Esophagus muscularis mucosa (tissue), 4 donors: ENCODE data around the gene CTTNBP2NL. TPM values are rescaled to one million over a fixed set of nuclear protein-coding genes. Genes with fewer than 3 reads are reported as not detected.

Experiments
- DNase-seq: peaks from one replicate; pipeline ENCODE4 v3.0.0-alpha.2; 2017; ENCODE audit errors: extremely low spot score
- H3K27ac ChIP-seq, 4 donors: fragments of 200-600 bp; sonication (generic); replicated peaks in 1 of 4; 1 replicate in 3 of 4; 2 replicates in 1 of 4; pipeline ENCODE4 v1.5.1; 2016 to 2019; ENCODE audit warnings: mild to moderate bottlenecking in 1 of 4
- H3K27me3 ChIP-seq, 4 donors: fragments of 200-600 bp; sonication (generic); one replicate each; pipeline versions ENCODE4 v1.5.1 to v1.6.0; 2016 to 2019
- H3K36me3 ChIP-seq, 4 donors: fragments of 200-600 bp; sonication (generic); one replicate each; pipeline ENCODE4 v1.5.1; 2016 to 2019
- H3K4me1 ChIP-seq, 4 donors: fragments of 200-600 bp; sonication (generic); one replicate each; pipeline ENCODE4 v1.5.1; 2016 to 2019
- H3K4me3 ChIP-seq, 4 donors: fragments of 200-600 bp; sonication (generic); 1 replicate in 2 of 4; 2 replicates in 2 of 4; pipeline ENCODE4 v1.5.1; 2016 to 2019; ENCODE audit warnings: mild to moderate bottlenecking in 4 of 4, moderate library complexity in 1 of 4
- H3K9me3 ChIP-seq, 4 donors: fragments of 200-600 bp; sonication (generic); 1 replicate in 3 of 4; 2 replicates in 1 of 4; pipeline ENCODE4 v1.5.1; 2016 to 2019
- EP300 ChIP-seq: sonication (generic); formaldehyde crosslinking; IDR thresholded peaks from one replicate; pipeline ENCODE4 v1.6.1; 2017; ENCODE audit warnings: antibody characterized with exemption
- POLR2A ChIP-seq: fragments of 450-650 bp; IDR thresholded peaks from one replicate; pipeline ENCODE4 v1.6.1; 2017; ENCODE audit warnings: antibody characterized with exemption, moderate library complexity, mild to moderate bottlenecking, low read depth
- POLR2AphosphoS5 ChIP-seq, 2 donors: sonication (generic); formaldehyde crosslinking; IDR thresholded peaks; one replicate each; pipeline ENCODE4 v1.6.1; 2017; ENCODE audit warnings: antibody characterized with exemption in 2 of 2
- WGBS: methylation state at CpG from one replicate; pipeline ENCODE4 v1.1.5; 2018; 5-methylcytosine and 5-hydroxymethylcytosine counted together
- intact Hi-C: fragments of 100-400 bp; cut with DNase I; formaldehyde crosslinking; loops from one replicate; pipeline ENCODE4 v1.15.1; 2023
- total RNA-seq, 4 donors: library from RNA; depleted of rRNA; stranded (reverse); fragments of >200 nt; gene quantifications; one replicate each; pipeline versions ENCODE4 v1.1.0 to v1.2.1, GENCODE V29; 2016
- TF ChIP-seq, protein P1 (sequence below), 3 experiments: fragments of 200-600 bp in 2 of 3; fragments of 450-650 bp in 1 of 3; sonication (generic) in 2 of 3; IDR thresholded peaks; one replicate each; pipeline ENCODE4 v1.5.1; 2017 to 2019; ENCODE audit warnings: antibody characterized with exemption in 3 of 3, mild to moderate bottlenecking in 2 of 3, moderate library complexity in 1 of 3

The CTTNBP2NL gene, protein sequence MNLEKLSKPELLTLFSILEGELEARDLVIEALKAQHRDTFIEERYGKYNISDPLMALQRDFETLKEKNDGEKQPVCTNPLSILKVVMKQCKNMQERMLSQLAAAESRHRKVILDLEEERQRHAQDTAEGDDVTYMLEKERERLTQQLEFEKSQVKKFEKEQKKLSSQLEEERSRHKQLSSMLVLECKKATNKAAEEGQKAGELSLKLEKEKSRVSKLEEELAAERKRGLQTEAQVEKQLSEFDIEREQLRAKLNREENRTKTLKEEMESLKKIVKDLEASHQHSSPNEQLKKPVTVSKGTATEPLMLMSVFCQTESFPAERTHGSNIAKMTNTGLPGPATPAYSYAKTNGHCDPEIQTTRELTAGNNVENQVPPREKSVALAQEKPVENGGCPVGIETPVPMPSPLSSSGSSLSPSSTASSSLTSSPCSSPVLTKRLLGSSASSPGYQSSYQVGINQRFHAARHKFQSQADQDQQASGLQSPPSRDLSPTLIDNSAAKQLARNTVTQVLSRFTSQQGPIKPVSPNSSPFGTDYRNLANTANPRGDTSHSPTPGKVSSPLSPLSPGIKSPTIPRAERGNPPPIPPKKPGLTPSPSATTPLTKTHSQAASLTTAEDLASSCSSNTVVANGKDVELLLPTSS
- 10 to 100 TPM; 16.2 to 26.9 (median 19.0) TPM for total RNA-seq

DNA sequence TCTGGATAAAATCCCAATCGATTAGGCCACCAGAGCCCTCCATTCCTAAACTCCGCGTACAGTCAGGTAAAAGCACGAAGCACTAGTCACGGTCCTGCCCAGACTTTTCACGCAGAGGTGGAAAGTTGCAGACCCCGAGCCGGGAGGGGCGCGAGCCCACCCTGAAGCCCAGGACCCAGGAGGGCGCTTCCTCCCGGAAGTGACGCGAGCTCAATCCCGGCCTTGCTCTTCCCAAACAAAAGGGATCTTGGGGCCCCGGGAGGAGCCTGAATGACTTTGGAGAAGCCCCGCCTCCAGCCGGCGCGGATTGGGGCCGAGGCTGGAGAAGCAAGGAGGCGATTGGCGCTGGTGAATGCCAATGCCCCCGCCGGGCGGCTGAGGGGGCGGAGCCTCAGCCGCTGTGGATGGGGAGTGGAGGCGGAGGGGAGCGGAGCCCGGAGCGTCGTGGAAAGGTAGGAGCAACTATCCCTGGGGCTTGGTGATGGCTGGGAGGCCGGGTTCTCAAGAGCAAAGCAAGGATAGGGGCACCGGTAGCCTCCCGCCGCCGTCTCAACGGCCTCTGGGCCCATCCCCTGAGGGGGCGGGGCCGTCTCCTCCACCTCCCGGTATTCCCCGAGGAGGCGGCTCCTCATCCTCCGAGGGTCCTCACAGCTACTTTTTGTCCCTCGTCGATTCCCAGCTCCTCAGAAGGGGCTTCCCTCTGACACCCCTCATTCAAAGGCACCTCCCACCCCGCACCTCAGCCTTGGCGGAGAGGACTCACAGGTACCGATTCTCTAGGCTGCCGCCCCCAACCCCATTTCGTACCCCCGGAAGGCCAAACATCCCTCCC lies at the start of gene CTTNBP2NL:
TSS of gene CTTNBP2NL (plus strand) at position 394 of the 832 bp plus-strand sequence. CDS start 19,952 bp downstream, outside the sequence.
- Histone ChIP-seq H3K9me3 (no peaks in the 10 kb centered on the region), H3K4me3 (peak within 1 kb of the TSS; percentile 78 to 94 (median 88)), H3K27me3 (no peaks in the 10 kb centered on the region), H3K36me3 (no peaks in the 10 kb centered on the region), H3K27ac (peak within 1 kb of the TSS; percentile 89 to 92 (median 90)), H3K4me1 (peaks cover 48 to 87% (median 80%) of the 10 kb centered on the region in 4 donors)
- peak; percentile 50 for TF ChIP-seq POLR2A
- TF ChIP-seq EP300, result no peak
- TF ChIP-seq POLR2AphosphoS5 (IDR thresholded peaks at IDR 0.05), result peak; percentile 90 to 92
- peak; percentile 98 for DNase-seq
- under 1% methylated on average over 26 of the region's 53 CpGs for WGBS
- intact Hi-C loops, result loop anchor here (10.0 kb wide), 1 partner anchor 229 kb away; no protein-coding TSS in a partner anchor

DNA sequence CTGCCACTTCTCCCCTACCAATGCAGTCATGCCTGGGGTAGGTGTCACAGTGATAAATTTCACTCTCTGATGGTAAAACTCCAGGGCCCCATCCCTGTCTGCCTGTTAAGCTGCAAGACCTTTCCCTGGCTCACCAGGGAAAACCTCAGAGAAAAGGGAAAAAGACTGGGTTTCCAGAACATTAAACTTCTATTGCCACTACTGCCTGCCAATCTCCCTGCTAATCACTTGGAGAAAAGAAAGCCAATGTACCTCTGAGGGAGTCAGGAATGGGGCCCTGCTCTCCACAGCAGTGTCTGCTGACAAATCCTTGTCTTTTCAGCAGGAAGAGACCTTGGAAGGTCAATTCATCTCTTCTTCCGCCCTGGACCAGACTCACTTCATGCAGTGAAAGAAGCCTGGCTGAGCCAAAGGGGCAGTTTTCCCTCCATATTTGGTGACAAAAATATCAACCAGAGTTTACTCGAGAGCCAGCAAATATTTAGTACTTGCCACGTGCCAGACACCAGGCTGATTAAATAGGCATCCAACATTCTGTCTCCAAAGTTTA lies 49.1 kb upstream of the CTTNBP2NL start:
- peak overlapping the region in 3 of 4 donors; percentile 44 to 52 (median 45) for H3K27ac ChIP-seq
- 26% methylated on average over 3 of the region's 3 CpGs for WGBS
- intact Hi-C loops, result no loop called here

DNA sequence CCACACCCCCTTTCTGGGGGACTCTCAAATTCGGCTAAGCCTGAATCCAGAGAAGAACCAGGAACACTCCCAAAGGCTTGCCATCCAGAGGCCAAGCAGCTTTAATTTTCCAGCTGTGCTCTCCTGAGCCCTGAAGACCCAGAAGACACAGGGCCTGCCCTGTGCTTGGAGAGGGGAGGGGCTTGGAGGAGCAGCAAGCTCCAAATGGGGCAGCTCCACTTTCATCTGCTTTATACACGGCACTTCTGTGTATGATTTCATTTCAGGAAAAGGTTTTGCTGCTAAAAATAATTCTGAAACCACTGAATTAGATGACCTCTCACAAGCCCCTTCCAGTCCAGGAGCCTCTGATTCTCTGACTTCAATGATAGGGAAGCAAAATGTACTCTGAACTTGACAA lies 39.2 kb upstream of the CTTNBP2NL start:
- DNase-seq, result peak; percentile 57
- H3K27me3 ChIP-seq, result no peaks in the 10 kb centered on the region
- H3K4me3 ChIP-seq, result no peak overlapping the region
- H3K4me1 ChIP-seq, result peaks cover 20 to 49% (median 39%) of the 10 kb centered on the region in 4 donors
- WGBS, result 50% methylated on average over 2 of the region's 2 CpGs
- no peak overlapping the region for H3K27ac ChIP-seq
- intact Hi-C loops, result no loop called here
- TF ChIP-seq POLR2AphosphoS5 (IDR thresholded peaks at IDR 0.05) (no peak), POLR2A (no peak), EP300 (no peak)
- TF ChIP-seq, protein P1, sequence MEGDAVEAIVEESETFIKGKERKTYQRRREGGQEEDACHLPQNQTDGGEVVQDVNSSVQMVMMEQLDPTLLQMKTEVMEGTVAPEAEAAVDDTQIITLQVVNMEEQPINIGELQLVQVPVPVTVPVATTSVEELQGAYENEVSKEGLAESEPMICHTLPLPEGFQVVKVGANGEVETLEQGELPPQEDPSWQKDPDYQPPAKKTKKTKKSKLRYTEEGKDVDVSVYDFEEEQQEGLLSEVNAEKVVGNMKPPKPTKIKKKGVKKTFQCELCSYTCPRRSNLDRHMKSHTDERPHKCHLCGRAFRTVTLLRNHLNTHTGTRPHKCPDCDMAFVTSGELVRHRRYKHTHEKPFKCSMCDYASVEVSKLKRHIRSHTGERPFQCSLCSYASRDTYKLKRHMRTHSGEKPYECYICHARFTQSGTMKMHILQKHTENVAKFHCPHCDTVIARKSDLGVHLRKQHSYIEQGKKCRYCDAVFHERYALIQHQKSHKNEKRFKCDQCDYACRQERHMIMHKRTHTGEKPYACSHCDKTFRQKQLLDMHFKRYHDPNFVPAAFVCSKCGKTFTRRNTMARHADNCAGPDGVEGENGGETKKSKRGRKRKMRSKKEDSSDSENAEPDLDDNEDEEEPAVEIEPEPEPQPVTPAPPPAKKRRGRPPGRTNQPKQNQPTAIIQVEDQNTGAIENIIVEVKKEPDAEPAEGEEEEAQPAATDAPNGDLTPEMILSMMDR (IDR thresholded peaks at IDR 0.05), result no peak
- no peaks in the 10 kb centered on the region for H3K36me3 ChIP-seq
- H3K9me3 ChIP-seq, result no peaks in the 10 kb centered on the region

More for the DNA sequence above, 49.1 kb upstream of the CTTNBP2NL start:
- H3K4me1 ChIP-seq, result peaks cover 0 to 27% (median 15%) of the 10 kb centered on the region in 4 donors
- H3K9me3 ChIP-seq, result peaks cover 0 to 17% (median 15%) of the 10 kb centered on the region in 4 donors
- no peak for TF ChIP-seq POLR2AphosphoS5 (IDR thresholded peaks at IDR 0.05)
- TF ChIP-seq, protein P1 (IDR thresholded peaks at IDR 0.05), result no peak
- no peak for TF ChIP-seq EP300
- DNase-seq, result no peak
- no peak overlapping the region for H3K4me3 ChIP-seq
- no peaks in the 10 kb centered on the region for H3K27me3 ChIP-seq
- no peaks in the 10 kb centered on the region for H3K36me3 ChIP-seq

DNA sequence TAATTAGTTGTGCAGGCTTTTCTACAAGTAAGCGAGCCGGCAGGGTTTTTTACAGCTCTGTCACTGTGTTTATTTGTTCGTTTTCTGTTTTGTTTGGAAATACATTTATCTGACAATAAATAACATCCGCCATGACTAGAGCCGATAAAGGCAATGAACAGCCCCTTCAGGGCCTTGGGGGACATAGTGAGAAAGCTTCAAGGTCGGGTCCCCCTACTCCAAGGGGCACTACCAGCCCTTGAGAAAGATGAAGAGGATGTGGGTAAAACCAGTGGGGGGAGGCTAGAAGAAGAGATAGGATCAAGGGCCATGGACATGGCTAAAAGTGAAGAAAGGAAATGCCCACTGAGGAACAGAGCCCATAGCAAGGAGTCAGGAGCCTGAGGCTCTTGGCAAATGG lies 38.5 kb upstream of the CTTNBP2NL start:
- Histone ChIP-seq H3K4me1 (peaks cover 20 to 49% (median 39%) of the 10 kb centered on the region in 4 donors), H3K27ac (no peak overlapping the region), H3K36me3 (no peaks in the 10 kb centered on the region), H3K27me3 (no peaks in the 10 kb centered on the region), H3K9me3 (no peaks in the 10 kb centered on the region), H3K4me3 (no peak overlapping the region)
- TF ChIP-seq POLR2AphosphoS5 (IDR thresholded peaks at IDR 0.05), result no peak
- TF ChIP-seq, protein P1 (IDR thresholded peaks at IDR 0.05), result no peak
- TF ChIP-seq POLR2A, result no peak
- no peak for TF ChIP-seq EP300
- 90% methylated on average over 6 of the region's 6 CpGs for WGBS
- peak; percentile 81 for DNase-seq
- intact Hi-C loops, result no loop called here
